Choroid plexus epithelial cell (primary cell): Measurements from ENCODE around the gene ENTR1.

ENCODE experiments used
- DNase-seq: peaks from one replicate; pipeline ENCODE4 v3.0.0-alpha.2; 2010; ENCODE audit warnings: low read depth
- H3K4me3 ChIP-seq: 2 replicates; pipeline ENCODE4 v1.5.1; 2011; ENCODE audit warnings: low read depth, mild to moderate bottlenecking, control low read depth, low read length, moderate library complexity
- CTCF ChIP-seq: conservative IDR thresholded peaks from 2 replicates; pipeline ENCODE4 v1.5.1; 2011; ENCODE audit warnings: low read depth, mild to moderate bottlenecking, control low read depth, inconsistent platforms, low read length, moderate library complexity

The ENTR1 gene

GRCh38 chr9:136405481-136405880 lies 4.9 kb downstream of the ENTR1 start:
- DNase-seq: no peak
- no peak for TF ChIP-seq CTCF
- no peak overlapping the region for H3K4me3 ChIP-seq

DNA sequence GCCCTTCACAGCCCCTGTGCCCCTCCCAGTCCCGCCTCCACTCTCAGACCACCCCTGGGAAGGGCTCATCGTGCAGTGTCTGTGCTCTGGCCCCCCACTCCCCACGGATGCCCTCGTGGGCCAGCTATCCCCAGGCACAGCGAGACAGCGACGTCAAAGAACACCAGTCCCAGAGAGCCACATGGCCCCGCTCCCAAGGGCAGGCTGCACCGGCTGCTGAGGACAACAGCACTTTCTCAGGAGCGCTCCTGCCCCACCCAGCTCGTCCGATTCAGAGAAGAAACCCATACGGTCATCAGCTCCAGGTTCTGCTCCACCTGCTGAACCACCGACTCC lies 5.6 kb downstream of the ENTR1 start:
- no peak overlapping the region for H3K4me3 ChIP-seq
- no peak for TF ChIP-seq CTCF
- DNase-seq: no peak

GRCh38 chr9:136403915-136404800 lies 6.3 kb downstream of the ENTR1 start:
- no peak for DNase-seq
- no peak for TF ChIP-seq CTCF
- no peak overlapping the region for H3K4me3 ChIP-seq

DNA sequence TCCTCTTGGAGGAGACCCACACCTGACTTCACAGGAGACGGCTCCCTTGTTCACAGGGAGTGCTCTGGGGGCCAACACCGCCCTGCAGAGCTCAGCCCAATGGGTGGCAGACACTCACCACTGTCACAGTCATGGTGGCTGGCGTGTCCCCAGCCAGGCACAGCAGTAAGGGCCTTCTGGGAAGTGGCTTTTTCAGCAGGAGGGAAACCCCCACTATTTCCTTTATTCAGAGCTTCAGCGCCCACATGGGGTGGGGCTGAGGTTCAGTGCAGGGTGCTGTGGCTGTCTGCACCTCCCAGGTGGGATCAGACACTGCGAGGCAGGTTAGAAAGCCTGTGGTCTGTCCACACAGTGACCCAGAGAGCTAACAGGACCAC lies 6.9 kb downstream of the ENTR1 start:
- no peak overlapping the region for H3K4me3 ChIP-seq
- TF ChIP-seq CTCF: no peak
- DNase-seq: no peak

- no peak for TF ChIP-seq CTCF
- H3K4me3 ChIP-seq: no peak overlapping the region
- DNase-seq: no peak
Observed at GRCh38 chr9:136402067-136402466, 8.3 kb downstream of the ENTR1 start.

DNA sequence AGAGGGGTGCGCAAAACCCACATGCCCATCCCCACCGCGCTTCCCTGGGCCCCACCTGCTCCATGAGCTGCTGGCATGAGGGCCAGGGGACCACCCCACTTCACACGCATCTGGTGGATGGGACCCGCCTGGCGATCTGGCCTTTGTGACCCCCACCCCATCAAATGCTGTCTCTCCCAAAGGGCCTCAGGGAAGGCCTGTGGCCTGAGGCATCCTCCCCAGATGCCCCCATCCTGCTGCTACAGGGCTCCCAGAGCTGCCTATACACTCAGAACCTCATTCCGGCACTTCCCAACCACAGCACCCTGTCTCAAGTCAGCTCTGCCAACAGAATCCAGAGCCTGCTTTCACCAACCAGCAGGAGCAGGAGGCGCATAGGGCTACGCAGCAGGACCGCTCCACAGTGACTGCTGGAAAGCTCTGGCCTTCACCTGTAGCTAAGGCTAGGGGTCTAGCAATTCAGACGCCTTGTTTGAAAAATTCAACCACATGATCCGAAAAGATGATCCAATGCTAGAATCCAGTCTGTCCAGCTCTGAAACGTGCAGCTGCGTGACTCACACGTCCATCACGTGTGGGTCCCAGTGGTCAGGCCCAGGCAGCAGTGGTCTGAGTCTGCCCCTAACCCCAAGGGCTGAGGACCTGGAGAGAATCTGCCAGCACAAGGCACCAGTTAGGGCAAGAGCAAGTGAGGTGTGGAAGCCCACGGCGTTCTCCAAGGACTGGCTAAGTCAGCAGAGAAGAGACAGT lies 9.1 kb downstream of the ENTR1 start:
- no peak overlapping the region for H3K4me3 ChIP-seq
- DNase-seq: no peak
- TF ChIP-seq CTCF: no peak
